CD4-positive, alpha-beta T cell treated with Interleukin-2 at 100 ng/mL for 4 hours (primary cell): ENCODE measurements around the gene C11orf68.

Source experiments
- DNase-seq: peaks from one replicate; pipeline ENCODE4 v3.0.0-alpha.2; 2020; ENCODE audit warnings: low spot score

The C11orf68 gene

DNA sequence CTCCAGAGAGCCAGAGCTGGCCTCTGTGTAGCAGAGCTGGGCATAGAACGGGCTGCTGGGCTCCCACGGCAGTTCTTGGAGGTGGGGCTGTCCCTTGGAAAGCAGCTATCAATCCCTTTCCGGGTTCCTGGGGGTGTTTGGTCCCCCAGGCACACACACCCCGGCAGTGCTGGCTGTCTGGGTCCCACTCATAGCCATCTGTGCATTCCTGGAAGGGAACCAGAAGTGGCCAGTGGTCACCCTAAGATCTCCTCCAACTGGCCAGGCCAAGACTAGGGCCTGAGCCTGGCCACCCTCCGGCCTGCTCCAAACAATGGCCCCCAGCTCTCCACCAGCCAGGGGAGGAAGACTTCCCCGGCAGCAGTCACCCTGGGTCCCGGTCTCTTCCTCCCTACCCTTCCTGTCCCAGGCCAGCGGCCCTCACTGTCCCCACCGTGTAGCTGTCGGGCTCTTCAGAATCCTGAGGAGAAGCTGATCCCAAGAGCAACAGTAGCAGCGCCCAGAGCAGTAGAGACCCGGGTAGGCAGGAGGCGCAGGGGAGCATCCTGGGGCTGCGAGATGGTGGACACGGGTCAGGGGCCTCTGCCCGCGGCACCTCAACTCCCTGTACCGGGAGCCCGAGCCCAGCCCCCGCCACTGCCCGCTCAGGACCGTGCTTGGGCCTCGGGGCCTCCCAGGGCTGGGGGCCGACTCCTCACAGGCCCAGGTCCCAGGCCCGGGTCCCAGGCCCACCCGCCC, 46.9 kb downstream of the C11orf68 start:
- no peak for DNase-seq

DNA sequence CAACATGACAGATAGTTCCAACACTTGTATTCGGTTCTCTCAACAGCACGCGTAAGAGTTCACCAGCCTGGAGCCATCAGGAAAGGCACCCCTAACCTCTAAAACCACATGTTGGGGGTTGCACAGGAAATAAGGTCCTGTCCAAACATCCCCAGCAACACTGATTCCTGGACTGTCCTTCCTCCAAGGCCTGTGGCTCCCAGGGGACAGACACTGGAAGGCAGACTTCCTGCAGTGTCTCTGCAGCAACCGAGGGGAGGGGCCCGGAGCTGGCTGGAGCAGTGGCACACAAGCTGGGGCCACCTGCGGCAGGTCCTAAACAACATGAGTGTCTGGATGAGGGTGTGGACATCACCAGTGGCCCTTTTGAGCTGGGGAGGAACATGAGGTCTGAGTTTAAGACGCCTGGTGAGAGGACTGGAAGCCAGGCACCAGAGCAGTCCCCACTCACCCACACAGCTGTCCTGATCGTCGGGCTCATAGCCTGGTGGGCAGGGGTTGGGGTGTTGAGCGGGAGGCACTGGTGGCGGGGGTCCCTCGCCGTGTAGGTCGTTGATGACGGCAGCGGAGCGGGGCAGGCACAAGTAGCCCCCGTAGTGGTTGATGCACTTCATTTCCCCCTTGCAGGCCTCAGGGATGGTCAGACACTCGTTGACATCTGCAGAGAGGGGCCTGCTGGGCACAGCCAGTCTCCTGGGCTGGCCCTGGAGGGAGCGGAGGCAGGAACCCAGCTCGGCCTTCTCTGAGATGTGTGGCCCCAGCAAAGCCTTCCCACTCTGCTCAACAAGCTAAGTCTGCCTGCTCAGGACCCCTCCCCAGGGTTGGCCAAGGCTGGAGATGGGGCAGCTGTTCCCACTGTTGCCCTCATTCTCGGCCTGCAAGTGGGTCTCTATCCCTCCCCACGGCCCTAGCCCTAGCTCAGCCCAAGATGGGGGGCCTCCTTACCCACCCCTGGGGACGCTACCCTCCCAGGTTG, 47.9 kb downstream of the C11orf68 start:
- no peak for DNase-seq

DNA sequence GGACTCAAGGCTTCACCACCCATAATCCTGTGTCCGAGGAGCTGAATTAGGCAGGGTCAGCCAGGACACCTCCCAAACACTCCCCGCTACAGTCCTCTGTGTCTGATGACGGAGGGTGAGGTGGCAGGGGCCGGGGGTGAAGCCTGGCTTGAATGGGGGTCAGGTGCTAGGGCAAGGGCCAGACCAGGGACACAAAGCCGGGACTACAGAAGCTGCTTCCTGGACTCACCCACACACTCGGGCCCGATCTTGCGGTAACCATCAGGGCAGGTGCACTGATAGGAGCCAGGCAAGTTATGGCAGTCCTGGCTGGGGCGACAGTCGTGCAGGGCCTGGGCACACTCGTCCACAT, 48.6 kb downstream of the C11orf68 start:
- DNase-seq: no peak

DNA sequence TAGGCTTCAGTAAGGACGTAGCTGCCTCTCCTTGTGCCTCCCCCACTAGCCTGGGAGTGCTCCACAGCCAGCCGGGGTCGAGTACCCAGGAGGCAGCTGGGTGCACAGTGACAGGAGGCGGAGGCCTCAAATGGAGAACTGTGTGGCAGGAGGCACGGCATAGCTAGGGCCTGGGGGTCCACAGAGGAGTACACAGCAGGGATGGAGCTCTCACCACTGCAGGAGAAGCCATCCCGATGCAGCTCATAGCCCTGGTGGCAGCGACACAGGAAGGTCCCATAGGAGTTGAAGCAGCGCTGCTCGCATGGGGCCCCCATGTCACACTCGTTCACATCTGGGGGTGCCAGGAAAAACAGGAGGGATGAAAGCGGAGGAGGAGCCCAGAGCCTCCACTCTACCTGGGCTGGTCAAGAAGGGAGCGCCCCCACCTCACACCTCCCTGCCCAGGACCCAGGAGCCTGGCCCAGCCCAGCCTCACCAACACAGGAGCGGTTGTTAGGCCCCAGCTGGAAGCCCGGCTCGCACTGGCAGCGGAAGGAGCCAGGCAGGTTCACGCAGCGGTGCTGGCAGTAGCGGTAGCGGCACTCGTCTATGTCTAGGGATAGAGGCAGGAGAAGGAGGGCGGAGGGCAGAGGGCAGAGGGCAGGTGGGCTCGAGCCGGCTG, 49.1 kb downstream of the C11orf68 start:
- no peak for DNase-seq

DNA sequence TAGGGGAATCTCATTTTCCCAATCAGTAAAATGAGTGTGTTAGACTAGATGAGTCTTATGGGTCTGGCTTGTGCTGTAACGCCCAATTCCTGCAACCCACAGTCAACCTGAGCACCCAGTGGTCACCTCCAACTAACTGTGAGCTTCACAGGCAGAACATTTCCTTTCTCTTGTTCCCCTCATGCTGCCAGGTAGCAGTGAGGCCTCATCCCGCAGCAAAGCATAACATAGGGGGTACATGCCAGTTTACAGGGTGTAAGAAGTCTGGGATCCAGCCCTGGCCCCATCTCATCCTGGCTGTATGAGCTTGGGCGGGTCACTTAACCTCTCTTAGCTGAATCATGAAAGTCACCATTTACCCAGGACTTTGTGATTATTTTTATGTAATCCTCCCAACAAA, 50.0 kb downstream of the C11orf68 start:
- DNase-seq: no peak

DNA sequence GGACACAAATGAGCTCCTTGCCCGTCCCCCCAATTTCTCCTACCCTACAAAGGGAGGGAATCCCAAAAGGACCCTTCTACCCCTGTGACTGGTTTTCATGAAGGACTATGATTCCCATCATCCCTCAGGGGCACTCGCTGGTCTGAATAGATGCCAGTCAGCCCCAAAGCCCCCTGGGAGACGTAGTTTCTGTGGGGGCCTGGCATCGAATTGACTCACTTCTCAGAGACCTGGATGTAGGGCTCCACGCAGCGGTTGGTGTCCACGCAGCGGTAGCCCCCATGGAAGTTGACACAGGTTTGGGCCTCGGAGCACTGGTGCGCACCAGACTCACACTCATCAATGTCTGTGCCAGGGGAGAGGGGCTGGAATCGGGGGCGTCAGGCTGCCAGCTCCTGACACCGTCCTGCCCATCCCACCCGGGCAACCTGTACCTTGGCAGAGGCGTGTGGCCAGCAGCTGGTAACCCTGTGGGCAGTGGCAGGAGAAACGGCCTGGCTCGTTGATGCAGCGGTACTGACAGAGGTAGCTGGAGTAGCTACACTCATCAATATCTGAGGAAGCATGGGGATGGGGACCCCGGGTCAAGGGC, 50.7 kb downstream of the C11orf68 start:
- DNase-seq: peak; percentile 30

DNA sequence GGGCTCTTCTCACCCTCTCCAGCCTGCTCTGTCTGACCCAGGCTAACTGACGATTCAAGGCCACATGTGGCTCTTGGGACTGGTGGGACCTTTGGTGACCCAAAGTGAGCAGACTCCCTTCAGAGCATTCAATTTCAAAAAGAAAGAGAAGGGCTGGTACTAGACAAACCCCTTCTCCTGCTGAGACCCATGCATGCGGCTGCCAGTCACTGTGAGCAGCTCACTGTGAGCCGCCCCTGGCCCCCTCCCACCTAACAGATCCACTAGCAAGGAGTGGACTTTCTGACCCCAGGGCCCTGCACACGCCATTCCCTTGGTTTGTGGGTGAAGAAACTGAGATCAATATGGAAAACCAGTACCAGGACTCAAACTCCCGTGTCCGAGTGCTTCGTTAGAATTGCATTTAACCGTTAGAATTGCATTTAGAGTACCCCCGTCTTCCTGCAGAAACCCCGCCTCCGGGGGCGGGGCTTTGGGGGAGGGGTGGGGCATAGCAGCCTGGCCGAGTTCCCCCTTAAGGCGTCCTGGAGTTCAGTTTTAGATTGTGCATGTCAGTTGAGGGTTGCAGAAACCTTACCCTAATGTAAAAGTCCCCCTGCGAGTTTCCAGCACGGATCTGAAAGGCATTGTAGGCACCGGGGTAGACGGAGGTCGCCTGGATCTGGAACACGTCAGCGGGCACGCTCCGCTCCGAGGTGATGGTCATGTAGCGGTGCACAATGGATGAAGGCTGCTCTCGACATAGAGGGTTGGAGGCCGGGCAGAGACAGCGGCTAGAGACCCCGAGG, 51.4 kb downstream of the C11orf68 start:
- no peak for DNase-seq
